ENCODE measurements around the gene KCNMB3.
"Not testable (repeated sequence)": the region's sequence is repeated elsewhere in the genome, so short reads cannot be mapped to it uniquely, and the experiment has no call there.

KCNMB3 gene

GRCh38 chr3:179265092-179265491, 14.2 kb upstream of the KCNMB3 start:
- DNase-seq (ENCODE audit: low read depth in 2 of 3, low spot score in 2 of 3): no peak

GRCh38 chr3:179264449-179264848, 13.5 kb upstream of the KCNMB3 start:
- no peak for DNase-seq (ENCODE audit: low read depth in 2 of 3, low spot score in 2 of 3)

- DNase-seq (ENCODE audit: low read depth in 2 of 3, low spot score in 2 of 3): no peak
Measured at GRCh38 chr3:179263134-179263533, 12.2 kb upstream of the KCNMB3 start.

GRCh38 chr3:179260949-179261765, 10.2 kb upstream of the KCNMB3 start:
- peak; percentile 30 to 50 (median 31) for DNase-seq (ENCODE audit: low read depth in 2 of 3, low spot score in 2 of 3)

- not testable (repeated sequence) for DNase-seq (ENCODE audit: low read depth in 2 of 3, low spot score in 2 of 3)
Measured at GRCh38 chr3:179259959-179260756, 9.2 kb upstream of the KCNMB3 start.

GRCh38 chr3:179258820-179259219, 7.9 kb upstream of the KCNMB3 start:
- no peak for DNase-seq (ENCODE audit: low read depth in 2 of 3, low spot score in 2 of 3)

GRCh38 chr3:179257742-179258141, 6.8 kb upstream of the KCNMB3 start:
- not testable (repeated sequence) for DNase-seq (ENCODE audit: low read depth in 2 of 3, low spot score in 2 of 3)

GRCh38 chr3:179256813-179257212, 5.9 kb upstream of the KCNMB3 start:
- no peak for DNase-seq (ENCODE audit: low read depth in 2 of 3, low spot score in 2 of 3)

GRCh38 chr3:179247289-179248015, 3.5 kb downstream of the KCNMB3 start:
- DNase-seq (ENCODE audit: low read depth in 2 of 3, low spot score in 2 of 3): no peak

- no peak for DNase-seq (ENCODE audit: low read depth in 2 of 3, low spot score in 2 of 3)
Measured at GRCh38 chr3:179244878-179245277, 6.0 kb downstream of the KCNMB3 start.

- not testable (repeated sequence) for DNase-seq (ENCODE audit: low read depth in 2 of 3, low spot score in 2 of 3)
Measured at GRCh38 chr3:179242859-179243258, 8.1 kb downstream of the KCNMB3 start.

GRCh38 chr3:179240299-179240698, 10.6 kb downstream of the KCNMB3 start:
- DNase-seq (ENCODE audit: low read depth in 2 of 3, low spot score in 2 of 3): not testable (repeated sequence)

- DNase-seq (ENCODE audit: low read depth in 2 of 3, low spot score in 2 of 3): no peak
Measured at GRCh38 chr3:179236669-179237301, 14.1 kb downstream of the KCNMB3 start.

GRCh38 chr3:179234199-179234598, 16.7 kb downstream of the KCNMB3 start:
- DNase-seq (ENCODE audit: low read depth in 2 of 3, low spot score in 2 of 3): no peak

GRCh38 chr3:179233043-179233442, 17.9 kb downstream of the KCNMB3 start:
- DNase-seq (ENCODE audit: low read depth in 2 of 3, low spot score in 2 of 3): no peak

- DNase-seq (ENCODE audit: low read depth in 2 of 3, low spot score in 2 of 3): no peak
Measured at GRCh38 chr3:179229177-179229576, 21.7 kb downstream of the KCNMB3 start.

- no peak for DNase-seq (ENCODE audit: low read depth in 2 of 3, low spot score in 2 of 3)
Measured at GRCh38 chr3:179227349-179227748, 23.6 kb downstream of the KCNMB3 start.

- DNase-seq (ENCODE audit: low read depth in 2 of 3, low spot score in 2 of 3): no peak
Measured at GRCh38 chr3:179224584-179224983, 26.3 kb downstream of the KCNMB3 start.

GRCh38 chr3:179223548-179223947, 27.4 kb downstream of the KCNMB3 start:
- DNase-seq (ENCODE audit: low read depth in 2 of 3, low spot score in 2 of 3): no peak

GRCh38 chr3:179218213-179218612, 32.7 kb downstream of the KCNMB3 start:
- not testable (repeated sequence) for DNase-seq (ENCODE audit: low read depth in 2 of 3, low spot score in 2 of 3)

GRCh38 chr3:179215550-179215949, 35.4 kb downstream of the KCNMB3 start:
- DNase-seq (ENCODE audit: low read depth in 2 of 3, low spot score in 2 of 3): not testable (repeated sequence)
